NCI-H2171 treated with DMSO at 0.1 percent for 48 hours (cell line): ENCODE data around the gene TAX1BP1.
"Not testable (repeated sequence)": the region's sequence is repeated elsewhere in the genome, so short reads cannot be mapped to it uniquely, and the experiment has no call there.

ENCODE experiments used
- DNase-seq: peaks from one replicate; lab custom pipeline; 2025; lab: John Stamatoyannopoulos, UW

TAX1BP1 gene

GRCh38 chr7:27843584-27844305, 103.8 kb downstream of the TAX1BP1 start:
- DNase-seq = no peak

- no peak for DNase-seq
Observed at GRCh38 chr7:27846388-27846787, 106.4 kb downstream of the TAX1BP1 start.

- no peak for DNase-seq
Observed at GRCh38 chr7:27850531-27850930, 110.6 kb downstream of the TAX1BP1 start.

- not testable (repeated sequence) for DNase-seq
Observed at GRCh38 chr7:27856703-27857485, 116.9 kb downstream of the TAX1BP1 start.

GRCh38 chr7:27860800-27861199, 120.8 kb downstream of the TAX1BP1 start:
- DNase-seq = no peak

GRCh38 chr7:27861747-27862146, 121.8 kb downstream of the TAX1BP1 start:
- DNase-seq = no peak

- no peak for DNase-seq
Observed at GRCh38 chr7:27863880-27864279, 123.9 kb downstream of the TAX1BP1 start.

- no peak for DNase-seq
Observed at GRCh38 chr7:27866256-27866655, 126.3 kb downstream of the TAX1BP1 start.

GRCh38 chr7:27866828-27867672, 127.1 kb downstream of the TAX1BP1 start:
- DNase-seq = no peak

- DNase-seq = no peak
Observed at GRCh38 chr7:27868131-27868550, 128.2 kb downstream of the TAX1BP1 start.

GRCh38 chr7:27869056-27869455, 129.1 kb downstream of the TAX1BP1 start:
- no peak for DNase-seq

GRCh38 chr7:27870595-27870994, 130.6 kb downstream of the TAX1BP1 start:
- DNase-seq = no peak

- no peak for DNase-seq
Observed at GRCh38 chr7:27871086-27871485, 131.1 kb downstream of the TAX1BP1 start.

- no peak for DNase-seq
Observed at GRCh38 chr7:27871866-27872265, 131.9 kb downstream of the TAX1BP1 start.

- DNase-seq = no peak
Observed at GRCh38 chr7:27872356-27873275, 132.7 kb downstream of the TAX1BP1 start.

- no peak for DNase-seq
Observed at GRCh38 chr7:27873981-27874957, 134.3 kb downstream of the TAX1BP1 start.

GRCh38 chr7:27875061-27875460, 135.1 kb downstream of the TAX1BP1 start:
- DNase-seq = no peak

- no peak for DNase-seq
Observed at GRCh38 chr7:27875832-27876231, 135.9 kb downstream of the TAX1BP1 start.

GRCh38 chr7:27876756-27877155, 136.8 kb downstream of the TAX1BP1 start:
- DNase-seq = no peak
